Measurements from ENCODE around the gene SORBS1. TPM values are rescaled to one million over a fixed set of nuclear protein-coding genes. Genes with fewer than 3 reads are reported as not detected.

The SORBS1 gene
- total RNA-seq, 1 experiment from 2014 or later = 4.1 TPM

- Histone ChIP-seq H3K79me2 (ENCODE audit: low read length) (no peaks in the 10 kb centered on the region), H3K9ac (ENCODE audit: low read length) (no peak overlapping the region), H3K4me3 (ENCODE audit: low read length) (no peak overlapping the region), H3K36me3 (ENCODE audit: low read depth, low read length) (no peaks in the 10 kb centered on the region), H4K20me1 (ENCODE audit: low read length) (no peaks in the 10 kb centered on the region), H3K9me2 (replicated peaks; ENCODE audit: low read length) (no peaks in the 10 kb centered on the region), H3K27ac (ENCODE audit: low read length) (no peak overlapping the region), H3K9me3 (ENCODE audit: low read length) (no peaks in the 10 kb centered on the region), H2AFZ (ENCODE audit: low read length) (no peak overlapping the region), H3F3A (ENCODE audit: low read length, unreplicated experiment) (no peaks in the 10 kb centered on the region), H3K27me3 (ENCODE audit: low read length) (no peaks in the 10 kb centered on the region), H3K4me1 (ENCODE audit: insufficient read depth, low read length) (no peaks in the 10 kb centered on the region), H3K4me2 (ENCODE audit: low read length) (no peak overlapping the region)
- TF ChIP-seq CTCF (conservative IDR thresholded peaks at IDR 0.05; ENCODE audit: low read depth, low read length) (no peak), EZH2phosphoT487 (IDR thresholded peaks at IDR 0.05; ENCODE audit: borderline replicate concordance, low read length) (no peak), EZH2 (IDR thresholded peaks at IDR 0.05; ENCODE audit: low read length, unreplicated experiment) (no peak)
- ChIA-PET CTCF (no interaction called here), POLR2A (ENCODE audit: unreplicated experiment) (no interaction called here)
- BruUV-seq (replicated peaks) = no TSS peak
- intact Hi-C loops (cut with micrococcal nuclease) = no loop called here
- no peak for DNase-seq
- no peak for ATAC-seq
These were observed 178.6 kb downstream of the SORBS1 start for GRCh38 chr10:95382596-95382995.

- DNase-seq (no peak), ATAC-seq (no peak)
- Histone ChIP-seq H3K9me3 (ENCODE audit: low read length) (no peaks in the 10 kb centered on the region), H4K20me1 (ENCODE audit: low read length) (no peaks in the 10 kb centered on the region), H3K9ac (ENCODE audit: low read length) (no peak overlapping the region), H3K27ac (ENCODE audit: low read length) (no peak overlapping the region), H3K79me2 (ENCODE audit: low read length) (no peaks in the 10 kb centered on the region), H3K36me3 (ENCODE audit: low read depth, low read length) (no peaks in the 10 kb centered on the region), H2AFZ (ENCODE audit: low read length) (no peak overlapping the region), H3K9me2 (replicated peaks; ENCODE audit: low read length) (no peaks in the 10 kb centered on the region), H3F3A (ENCODE audit: low read length, unreplicated experiment) (no peaks in the 10 kb centered on the region), H3K27me3 (ENCODE audit: low read length) (no peaks in the 10 kb centered on the region), H3K4me1 (ENCODE audit: insufficient read depth, low read length) (no peaks in the 10 kb centered on the region), H3K4me3 (ENCODE audit: low read length) (no peak overlapping the region), H3K4me2 (ENCODE audit: low read length) (no peak overlapping the region)
- no peak for TF ChIP-seq EZH2phosphoT487 (IDR thresholded peaks at IDR 0.05; ENCODE audit: borderline replicate concordance, low read length)
- no peak for TF ChIP-seq EZH2 (IDR thresholded peaks at IDR 0.05; ENCODE audit: low read length, unreplicated experiment)
- TF ChIP-seq CTCF (conservative IDR thresholded peaks at IDR 0.05; ENCODE audit: low read depth, low read length) = no peak
- ChIA-PET CTCF (no interaction called here), POLR2A (ENCODE audit: unreplicated experiment) (no interaction called here)
- intact Hi-C loops (cut with micrococcal nuclease) = no loop called here
- no TSS peak for BruUV-seq (replicated peaks)
These were observed 179.0 kb downstream of the SORBS1 start for GRCh38 chr10:95382174-95382573.

GRCh38 chr10:95377950-95378349 lies 183.2 kb downstream of the SORBS1 start:
- ChIA-PET CTCF (no interaction called here), POLR2A (ENCODE audit: unreplicated experiment) (no interaction called here)
- Histone ChIP-seq H3K9me3 (ENCODE audit: low read length) (no peaks in the 10 kb centered on the region), H4K20me1 (ENCODE audit: low read length) (no peaks in the 10 kb centered on the region), H3K9ac (ENCODE audit: low read length) (no peak overlapping the region), H2AFZ (ENCODE audit: low read length) (no peak overlapping the region), H3F3A (ENCODE audit: low read length, unreplicated experiment) (no peaks in the 10 kb centered on the region), H3K9me2 (replicated peaks; ENCODE audit: low read length) (no peaks in the 10 kb centered on the region), H3K27ac (ENCODE audit: low read length) (no peak overlapping the region), H3K4me1 (ENCODE audit: insufficient read depth, low read length) (no peaks in the 10 kb centered on the region), H3K79me2 (ENCODE audit: low read length) (no peaks in the 10 kb centered on the region), H3K4me2 (ENCODE audit: low read length) (no peak overlapping the region), H3K36me3 (ENCODE audit: low read depth, low read length) (no peaks in the 10 kb centered on the region), H3K27me3 (ENCODE audit: low read length) (no peaks in the 10 kb centered on the region), H3K4me3 (ENCODE audit: low read length) (no peak overlapping the region)
- intact Hi-C loops (cut with micrococcal nuclease) = loop anchor here (2.0 kb wide), 1 partner anchor 31 kb away; no protein-coding TSS in a partner anchor
- BruUV-seq (replicated peaks) = no TSS peak
- DNase-seq (no peak), ATAC-seq (no peak)
- TF ChIP-seq CTCF (conservative IDR thresholded peaks at IDR 0.05; ENCODE audit: low read depth, low read length) = no peak
- no peak for TF ChIP-seq EZH2phosphoT487 (IDR thresholded peaks at IDR 0.05; ENCODE audit: borderline replicate concordance, low read length)
- no peak for TF ChIP-seq EZH2 (IDR thresholded peaks at IDR 0.05; ENCODE audit: low read length, unreplicated experiment)
